BLaER1 treated with 17β-estradiol and CSF1 and Interleukin-3, amounts not matched to agents 10 nM and 100 nM (cell line): ENCODE results near the gene RAD21L1.

Source experiments
- H3K27ac ChIP-seq, 11 experiments: shearing (Covaris generic); formaldehyde crosslinking; 2 replicates each; pipeline ENCODE4 v1.8.1; 2022
- H3K27me3 ChIP-seq, 11 experiments: shearing (Covaris generic); formaldehyde crosslinking; 2 replicates each; pipeline ENCODE4 v1.8.1; 2022
- H3K36me3 ChIP-seq, 11 experiments: shearing (Covaris generic); formaldehyde crosslinking; 2 replicates each; pipeline ENCODE4 v1.8.1; 2022
- H3K4me1 ChIP-seq, 10 experiments: shearing (Covaris generic); formaldehyde crosslinking; 2 replicates each; pipeline ENCODE4 v1.8.1; 2022
- H3K4me2 ChIP-seq, 11 experiments: shearing (Covaris generic); formaldehyde crosslinking; 2 replicates each; pipeline ENCODE4 v1.8.1; 2022
- H3K4me3 ChIP-seq, 10 experiments: shearing (Covaris generic); formaldehyde crosslinking; 2 replicates each; pipeline ENCODE4 v1.8.1; 2022
- H3K9ac ChIP-seq, 11 experiments: shearing (Covaris generic); formaldehyde crosslinking; 2 replicates each; pipeline ENCODE4 v1.8.1; 2022
- H3K9me3 ChIP-seq, 11 experiments: shearing (Covaris generic); formaldehyde crosslinking; replicated peaks in 1 of 11; 2 replicates each; pipeline ENCODE4 v1.8.1; 2022
- H4K20me1 ChIP-seq, 11 experiments: shearing (Covaris generic); formaldehyde crosslinking; 2 replicates each; pipeline ENCODE4 v1.8.1; 2022
- Cebpa-rat ChIP-seq, 11 experiments: shearing (Covaris generic); IDR thresholded peaks; 2 replicates each; pipeline ENCODE4 v1.8.1; 2022

RAD21L1 gene

GRCh38 chr20:1204113-1204512, 21.7 kb upstream of the RAD21L1 start:
- no peak for TF ChIP-seq Cebpa-rat (IDR thresholded peaks at IDR 0.05)
- no peak overlapping the region for H3K9ac ChIP-seq
- peak overlapping the region in 3 of 11 experiments; percentile 15 to 26 (median 20); a peak in 3 of 22 replicates for H3K4me2 ChIP-seq
- no peaks in the 10 kb centered on the region for H3K36me3 ChIP-seq
- no peaks in the 10 kb centered on the region for H3K27me3 ChIP-seq
- peaks cover 0 to 8% (median 2%) of the 10 kb centered on the region in 10 experiments; a peak in 3 of 20 replicates for H3K4me1 ChIP-seq
- H3K27ac ChIP-seq, result no peak overlapping the region
- no peak overlapping the region for H3K4me3 ChIP-seq
- H4K20me1 ChIP-seq, result no peaks in the 10 kb centered on the region
- no peaks in the 10 kb centered on the region for H3K9me3 ChIP-seq

DNA sequence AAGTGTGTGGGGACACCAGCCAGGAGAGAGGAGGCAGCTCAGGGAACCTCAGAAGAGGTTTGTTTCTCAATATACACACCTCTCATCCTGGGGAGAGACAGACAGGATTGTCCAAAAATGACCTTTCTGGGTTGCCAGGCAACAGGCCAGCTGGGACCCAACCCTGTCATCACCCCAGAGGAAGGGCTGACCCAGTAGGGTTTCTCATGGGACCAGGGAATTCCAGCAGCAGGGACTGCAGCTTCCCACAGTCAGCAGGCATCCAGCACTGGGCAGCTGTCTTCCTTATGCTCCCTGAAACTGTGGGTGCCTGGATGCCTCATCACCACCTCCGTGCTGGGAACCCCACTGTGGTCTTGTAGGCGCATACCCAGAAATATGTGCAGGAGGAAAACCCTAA, 21.3 kb upstream of the RAD21L1 start:
- H3K27me3 ChIP-seq, result no peaks in the 10 kb centered on the region
- no peak overlapping the region for H3K9ac ChIP-seq
- peak overlapping the region in 3 of 11 experiments; percentile 15 to 26 (median 20); a peak in 3 of 22 replicates for H3K4me2 ChIP-seq
- H3K36me3 ChIP-seq, result no peaks in the 10 kb centered on the region
- H3K9me3 ChIP-seq, result no peaks in the 10 kb centered on the region
- no peak overlapping the region for H3K27ac ChIP-seq
- no peak overlapping the region for H3K4me3 ChIP-seq
- H4K20me1 ChIP-seq, result no peaks in the 10 kb centered on the region
- peaks cover 0 to 8% (median 2%) of the 10 kb centered on the region in 10 experiments; a peak in 3 of 20 replicates for H3K4me1 ChIP-seq
- TF ChIP-seq Cebpa-rat (IDR thresholded peaks at IDR 0.05), result no peak

- H3K4me1 ChIP-seq, result peaks cover 0 to 8% (median 2%) of the 10 kb centered on the region in 10 experiments; a peak in 3 of 20 replicates
- no peak overlapping the region for H3K4me3 ChIP-seq
- no peaks in the 10 kb centered on the region for H3K9me3 ChIP-seq
- H3K36me3 ChIP-seq, result no peaks in the 10 kb centered on the region
- no peak overlapping the region for H3K4me2 ChIP-seq
- H4K20me1 ChIP-seq, result no peaks in the 10 kb centered on the region
- TF ChIP-seq Cebpa-rat (IDR thresholded peaks at IDR 0.05), result no peak
- no peak overlapping the region for H3K9ac ChIP-seq
- no peaks in the 10 kb centered on the region for H3K27me3 ChIP-seq
- no peak overlapping the region for H3K27ac ChIP-seq
Observed at GRCh38 chr20:1205802-1206201, 20.0 kb upstream of the RAD21L1 start.

DNA sequence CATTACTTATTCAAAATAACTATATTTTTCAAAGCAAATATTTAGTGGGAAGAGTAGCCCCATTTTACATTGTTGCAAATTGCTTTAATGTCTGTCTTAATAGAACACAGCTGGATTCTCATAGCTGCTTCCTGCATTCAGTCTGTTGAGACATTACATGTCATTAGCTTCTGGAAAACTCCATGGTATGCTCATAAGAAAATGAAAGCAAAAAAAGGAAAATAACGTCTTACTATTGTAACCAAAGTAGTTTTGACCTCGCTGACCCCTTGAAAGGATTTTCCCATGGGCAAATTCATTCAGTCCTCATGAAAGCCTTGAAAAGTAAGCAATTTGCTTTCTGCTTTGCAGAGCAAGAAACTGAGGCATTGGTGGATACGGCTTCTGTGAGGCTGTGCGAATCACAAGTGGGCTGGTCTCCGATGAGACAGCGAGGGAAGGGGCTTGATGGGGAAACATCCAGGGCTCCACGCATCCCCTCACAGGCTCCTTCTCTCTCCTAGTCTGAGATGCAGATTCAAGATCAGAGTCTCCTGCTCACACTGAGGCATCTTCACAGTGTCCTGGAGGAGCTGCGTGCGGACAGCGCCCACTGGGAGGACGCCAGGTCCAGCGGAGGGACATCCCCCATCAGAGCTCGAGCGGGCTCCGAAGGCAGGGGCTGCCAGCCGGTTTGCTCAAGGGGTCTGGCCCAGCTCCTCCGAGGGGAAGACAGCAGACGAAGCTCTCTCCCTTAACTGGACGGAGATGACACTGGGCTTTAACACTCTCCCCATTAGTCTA, 19.3 kb upstream of the RAD21L1 start:
- TF ChIP-seq Cebpa-rat (IDR thresholded peaks at IDR 0.05), result no peak
- Histone ChIP-seq H3K36me3 (no peaks in the 10 kb centered on the region), H3K4me2 (no peak overlapping the region), H3K27ac (no peak overlapping the region), H4K20me1 (no peaks in the 10 kb centered on the region), H3K4me1 (peaks cover 0 to 8% (median 2%) of the 10 kb centered on the region in 10 experiments; a peak in 3 of 20 replicates), H3K27me3 (no peaks in the 10 kb centered on the region), H3K9ac (no peak overlapping the region), H3K9me3 (no peaks in the 10 kb centered on the region), H3K4me3 (no peak overlapping the region)

- no peak for TF ChIP-seq Cebpa-rat (IDR thresholded peaks at IDR 0.05)
- H3K9me3 ChIP-seq, result no peaks in the 10 kb centered on the region
- no peak overlapping the region for H3K27ac ChIP-seq
- no peaks in the 10 kb centered on the region; a peak in 1 of 22 replicates for H4K20me1 ChIP-seq
- H3K4me1 ChIP-seq, result peaks cover 0 to 8% (median 2%) of the 10 kb centered on the region in 10 experiments; a peak in 3 of 20 replicates
- no peaks in the 10 kb centered on the region for H3K27me3 ChIP-seq
- H3K9ac ChIP-seq, result no peak overlapping the region
- no peak overlapping the region for H3K4me3 ChIP-seq
- H3K4me2 ChIP-seq, result no peak overlapping the region
- H3K36me3 ChIP-seq, result no peaks in the 10 kb centered on the region
Observed at GRCh38 chr20:1207293-1207878, 18.5 kb upstream of the RAD21L1 start.

- Histone ChIP-seq H3K27ac (no peak overlapping the region), H4K20me1 (no peaks in the 10 kb centered on the region; a peak in 1 of 22 replicates), H3K4me2 (no peak overlapping the region), H3K9ac (no peak overlapping the region), H3K36me3 (no peaks in the 10 kb centered on the region), H3K27me3 (no peaks in the 10 kb centered on the region), H3K9me3 (no peaks in the 10 kb centered on the region), H3K4me3 (no peak overlapping the region), H3K4me1 (no peaks in the 10 kb centered on the region)
- TF ChIP-seq Cebpa-rat (IDR thresholded peaks at IDR 0.05), result no peak
Observed at GRCh38 chr20:1209447-1210387, 16.1 kb upstream of the RAD21L1 start.

GRCh38 chr20:1210501-1210900, 15.3 kb upstream of the RAD21L1 start:
- H3K9ac ChIP-seq, result no peak overlapping the region
- peaks cover 1 to 3% (median 2%) of the 10 kb centered on the region in 10 experiments; a peak in 13 of 20 replicates for H3K4me1 ChIP-seq
- H3K27ac ChIP-seq, result no peak overlapping the region

GRCh38 chr20:1212023-1212422, 13.8 kb upstream of the RAD21L1 start:
- H3K4me1 ChIP-seq, result peaks cover 6 to 11% (median 9%) of the 10 kb centered on the region in 10 experiments; a peak in 14 of 20 replicates
- no peak overlapping the region for H3K4me2 ChIP-seq
- no peak for TF ChIP-seq Cebpa-rat (IDR thresholded peaks at IDR 0.05)
- no peaks in the 10 kb centered on the region; a peak in 1 of 22 replicates for H4K20me1 ChIP-seq
- H3K36me3 ChIP-seq, result no peaks in the 10 kb centered on the region
- H3K4me3 ChIP-seq, result no peak overlapping the region
- H3K9me3 ChIP-seq, result no peaks in the 10 kb centered on the region
- no peak overlapping the region for H3K9ac ChIP-seq
- no peak overlapping the region for H3K27ac ChIP-seq
- H3K27me3 ChIP-seq, result no peaks in the 10 kb centered on the region

More at GRCh38 chr20:1210501-1210900, 15.3 kb upstream of the RAD21L1 start:
- Histone ChIP-seq H3K9me3 (no peaks in the 10 kb centered on the region), H3K36me3 (no peaks in the 10 kb centered on the region), H3K4me3 (no peak overlapping the region), H3K27me3 (no peaks in the 10 kb centered on the region), H3K4me2 (no peak overlapping the region), H4K20me1 (no peaks in the 10 kb centered on the region; a peak in 1 of 22 replicates)
- TF ChIP-seq Cebpa-rat (IDR thresholded peaks at IDR 0.05), result no peak
